A172 (cell line): ENCODE measurements around the gene CFAP91. TPM values are rescaled to one million over a fixed set of nuclear protein-coding genes. Genes with fewer than 3 reads are reported as not detected.

Experiments used
- DNase-seq: peaks from one replicate; pipeline ENCODE4 v3.0.0-alpha.2; 2015; ENCODE audit warnings: low spot score
- total RNA-seq: library from RNA; depleted of rRNA; stranded (reverse); fragments of >200 nt; shearing (Covaris generic); gene quantifications from 2 replicates; pipeline ENCODE4 v1.2.3, GENCODE V29; 2014; rRNA removed

CFAP91 gene
- total RNA-seq, 1 experiment from 2014 or later: 2.2 TPM

- DNase-seq: no peak
Observed at GRCh38 chr3:119741657-119742590, 39.1 kb downstream of the CFAP91 start.

GRCh38 chr3:119743921-119744320 lies 41.1 kb downstream of the CFAP91 start:
- no peak for DNase-seq

GRCh38 chr3:119745942-119746341 lies 43.1 kb downstream of the CFAP91 start:
- DNase-seq: no peak

- no peak for DNase-seq
Observed at GRCh38 chr3:119746423-119746822, 43.6 kb downstream of the CFAP91 start.

GRCh38 chr3:119747357-119747756 lies 44.5 kb downstream of the CFAP91 start:
- no peak for DNase-seq

- no peak for DNase-seq
Observed at GRCh38 chr3:119748991-119749390, 46.2 kb downstream of the CFAP91 start.

- DNase-seq: no peak
Observed at GRCh38 chr3:119751423-119751822, 48.6 kb downstream of the CFAP91 start.

Other genes starting within 250 kb of the CFAP91 start
- 30.4 and 32.6 TPM in 2 replicates for gene TMEM39A, start 239.4 kb upstream of the CFAP91 start, total RNA-seq
- 15.7 and 18.9 TPM in 2 replicates for gene POGLUT1, start 234.1 kb upstream of the CFAP91 start, total RNA-seq
- 74.4 and 113 TPM in 2 replicates for gene TIMMDC1, start 204.5 kb upstream of the CFAP91 start, total RNA-seq
- not detected in 2 replicates for gene CD80, start 143.4 kb upstream of the CFAP91 start, total RNA-seq
- gene ADPRH, start 123.5 kb upstream of the CFAP91 start, total RNA-seq: 0.21 TPM in 1 of 2 replicates, not detected in the other
- gene PLA1A, start 105.1 kb upstream of the CFAP91 start, total RNA-seq: not detected in 2 replicates
- gene POPDC2, start 42.4 kb upstream of the CFAP91 start, total RNA-seq: not detected in 2 replicates
- gene COX17, start 25.6 kb upstream of the CFAP91 start, total RNA-seq: 46.2 and 58.3 TPM in 2 replicates
- gene NR1I2, start 79.1 kb downstream of the CFAP91 start, total RNA-seq: not detected in 2 replicates